ENCODE data around the gene CEP85. TPM values are rescaled to one million over a fixed set of nuclear protein-coding genes. Genes with fewer than 3 reads are reported as not detected.
"Not testable (repeated sequence)": the region's sequence is repeated elsewhere in the genome, so short reads cannot be mapped to it uniquely, and the experiment has no call there.

CEP85 gene
- total RNA-seq, 1 donor from 2014 or later, result 10.5 TPM

DNA sequence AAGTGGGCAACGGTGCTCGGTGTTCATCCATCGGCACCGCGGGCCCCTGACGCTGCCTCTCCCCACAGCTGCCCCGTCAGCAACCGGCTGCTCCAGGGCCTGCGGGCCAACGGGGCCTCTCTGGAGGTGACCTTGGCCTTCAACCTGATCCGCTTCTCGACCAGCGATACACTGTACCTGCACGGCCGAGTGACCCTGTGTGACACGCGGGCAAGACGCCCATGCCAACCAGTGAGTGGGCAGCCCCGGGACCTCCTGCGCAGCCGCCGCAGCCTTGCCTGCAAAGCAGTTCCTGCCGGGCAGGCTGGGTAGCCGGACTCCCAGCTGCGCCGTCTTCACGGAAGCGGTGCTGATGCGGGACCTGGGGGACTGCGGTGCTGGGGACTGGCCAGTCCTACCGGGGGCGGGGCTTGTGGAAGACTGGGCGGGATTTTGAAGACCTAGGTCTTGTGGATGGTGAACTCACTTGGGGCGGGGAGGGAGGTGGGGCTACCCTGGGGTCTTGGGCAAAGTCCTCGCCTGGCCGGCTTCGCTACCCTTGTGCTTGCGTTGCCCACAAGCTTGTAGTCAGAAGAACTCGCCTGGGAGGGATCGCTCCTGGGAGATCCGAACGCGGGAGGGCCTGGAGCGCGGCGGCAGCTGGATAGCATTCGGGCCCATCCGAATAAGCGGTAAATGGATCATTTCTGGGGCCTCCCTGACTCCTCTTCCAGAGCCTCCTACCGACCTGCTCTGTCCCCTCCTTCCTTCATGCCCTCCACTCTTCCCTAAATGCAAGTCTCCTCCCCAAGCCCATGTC lies 8.8 kb upstream of the CEP85 start:
- H3K27ac Mint-ChIP-seq (ENCODE audit: unreplicated experiment), result no peak overlapping the region
- peaks cover 3% of the 10 kb centered on the region for H3K36me3 Mint-ChIP-seq (ENCODE audit: low read depth, unreplicated experiment)
- Histone ChIP-seq H3K9ac (ENCODE audit: low read length) (peak overlapping the region; percentile 38), H3K4me3 (ENCODE audit: insufficient read depth, low read depth, low read length) (peak overlapping the region; percentile 55), H3K36me3 (ENCODE audit: insufficient read depth, low read length) (no peaks in the 10 kb centered on the region), H3K27ac (ENCODE audit: low read depth, low read length) (no peak overlapping the region), H3K4me2 (ENCODE audit: low read length) (peak overlapping the region; percentile 86), H3K79me2 (ENCODE audit: insufficient read depth, low read length) (no peaks in the 10 kb centered on the region), H2AFZ (ENCODE audit: low read depth, low read length) (peak overlapping the region; percentile 89), H3K4me1 (ENCODE audit: insufficient read depth, low read length) (peaks cover 13% of the 10 kb centered on the region), H4K20me1 (ENCODE audit: insufficient read depth, low read length) (no peaks in the 10 kb centered on the region), H3K9me3 (ENCODE audit: insufficient read depth, low read depth, low read length) (no peaks in the 10 kb centered on the region), H3K27me3 (ENCODE audit: insufficient read depth, low read length) (peaks cover 6% of the 10 kb centered on the region)
- DNase-seq (ENCODE audit: low read depth), result peak; percentile 11
- H3K27me3 Mint-ChIP-seq (ENCODE audit: low read depth, unreplicated experiment), result peaks cover 50% of the 10 kb centered on the region
- FAIRE-seq, result no peak
- TF ChIP-seq, protein P1, sequence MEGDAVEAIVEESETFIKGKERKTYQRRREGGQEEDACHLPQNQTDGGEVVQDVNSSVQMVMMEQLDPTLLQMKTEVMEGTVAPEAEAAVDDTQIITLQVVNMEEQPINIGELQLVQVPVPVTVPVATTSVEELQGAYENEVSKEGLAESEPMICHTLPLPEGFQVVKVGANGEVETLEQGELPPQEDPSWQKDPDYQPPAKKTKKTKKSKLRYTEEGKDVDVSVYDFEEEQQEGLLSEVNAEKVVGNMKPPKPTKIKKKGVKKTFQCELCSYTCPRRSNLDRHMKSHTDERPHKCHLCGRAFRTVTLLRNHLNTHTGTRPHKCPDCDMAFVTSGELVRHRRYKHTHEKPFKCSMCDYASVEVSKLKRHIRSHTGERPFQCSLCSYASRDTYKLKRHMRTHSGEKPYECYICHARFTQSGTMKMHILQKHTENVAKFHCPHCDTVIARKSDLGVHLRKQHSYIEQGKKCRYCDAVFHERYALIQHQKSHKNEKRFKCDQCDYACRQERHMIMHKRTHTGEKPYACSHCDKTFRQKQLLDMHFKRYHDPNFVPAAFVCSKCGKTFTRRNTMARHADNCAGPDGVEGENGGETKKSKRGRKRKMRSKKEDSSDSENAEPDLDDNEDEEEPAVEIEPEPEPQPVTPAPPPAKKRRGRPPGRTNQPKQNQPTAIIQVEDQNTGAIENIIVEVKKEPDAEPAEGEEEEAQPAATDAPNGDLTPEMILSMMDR (IDR thresholded peaks at IDR 0.05; ENCODE audit: insufficient read depth, low read depth, low read length), result no peak
- peak; percentile 57 for TF ChIP-seq EZH2 (IDR thresholded peaks at IDR 0.05; ENCODE audit: insufficient read depth, low read length)
- H3K4me1 Mint-ChIP-seq (ENCODE audit: low read depth, unreplicated experiment), result peaks cover 3% of the 10 kb centered on the region
- peak overlapping the region; percentile 75 for H3K4me3 Mint-ChIP-seq (ENCODE audit: unreplicated experiment)
- H3K9me3 Mint-ChIP-seq (ENCODE audit: unreplicated experiment), result peaks cover 3% of the 10 kb centered on the region

GRCh38 chr1:26230682-26231081 lies 3.3 kb upstream of the CEP85 start:
- H4K20me1 ChIP-seq (ENCODE audit: insufficient read depth, low read length); H3K36me3 ChIP-seq (ENCODE audit: insufficient read depth, low read length); DNase-seq (ENCODE audit: low read depth); H3K4me3 Mint-ChIP-seq (ENCODE audit: unreplicated experiment); H3K27ac Mint-ChIP-seq (ENCODE audit: unreplicated experiment); H3K9me3 ChIP-seq (ENCODE audit: insufficient read depth, low read depth, low read length); FAIRE-seq; H3K27me3 ChIP-seq (ENCODE audit: insufficient read depth, low read length); H3K9ac ChIP-seq (ENCODE audit: low read length); H3K4me3 ChIP-seq (ENCODE audit: insufficient read depth, low read depth, low read length); H3K36me3 Mint-ChIP-seq (ENCODE audit: low read depth, unreplicated experiment); H3K4me1 ChIP-seq (ENCODE audit: insufficient read depth, low read length); H2AFZ ChIP-seq (ENCODE audit: low read depth, low read length); H3K9me3 Mint-ChIP-seq (ENCODE audit: unreplicated experiment); H3K4me2 ChIP-seq (ENCODE audit: low read length); H3K27ac ChIP-seq (ENCODE audit: low read depth, low read length); H3K4me1 Mint-ChIP-seq (ENCODE audit: low read depth, unreplicated experiment): not testable (repeated sequence)
- H3K79me2 ChIP-seq (ENCODE audit: insufficient read depth, low read length), result peaks cover 11% of the 10 kb centered on the region
- H3K27me3 Mint-ChIP-seq (ENCODE audit: low read depth, unreplicated experiment), result peaks cover 25% of the 10 kb centered on the region

- peak overlapping the region; percentile 93 for H3K4me3 Mint-ChIP-seq (ENCODE audit: unreplicated experiment)
- peaks cover 12% of the 10 kb centered on the region for H3K4me1 Mint-ChIP-seq (ENCODE audit: low read depth, unreplicated experiment)
- peak; percentile 27 for DNase-seq (ENCODE audit: low read depth)
- Histone ChIP-seq H3K27me3 (ENCODE audit: insufficient read depth, low read length) (no peaks in the 10 kb centered on the region), H3K9ac (ENCODE audit: low read length) (peak overlapping the region; percentile 88), H2AFZ (ENCODE audit: low read depth, low read length) (peak overlapping the region; percentile 98), H3K9me3 (ENCODE audit: insufficient read depth, low read depth, low read length) (no peaks in the 10 kb centered on the region), H3K4me2 (ENCODE audit: low read length) (peak overlapping the region; percentile 95), H3K4me3 (ENCODE audit: insufficient read depth, low read depth, low read length) (peak overlapping the region; percentile 90), H3K4me1 (ENCODE audit: insufficient read depth, low read length) (peaks cover 16% of the 10 kb centered on the region), H3K79me2 (ENCODE audit: insufficient read depth, low read length) (peaks cover 46% of the 10 kb centered on the region), H3K36me3 (ENCODE audit: insufficient read depth, low read length) (no peaks in the 10 kb centered on the region), H4K20me1 (ENCODE audit: insufficient read depth, low read length) (no peaks in the 10 kb centered on the region), H3K27ac (ENCODE audit: low read depth, low read length) (peak overlapping the region; percentile 71)
- peak overlapping the region; percentile 81 for H3K27ac Mint-ChIP-seq (ENCODE audit: unreplicated experiment)
- no peak for TF ChIP-seq EZH2 (IDR thresholded peaks at IDR 0.05; ENCODE audit: insufficient read depth, low read length)
- TF ChIP-seq, protein P1 (IDR thresholded peaks at IDR 0.05; ENCODE audit: insufficient read depth, low read depth, low read length), result no peak
- H3K36me3 Mint-ChIP-seq (ENCODE audit: low read depth, unreplicated experiment), result no peaks in the 10 kb centered on the region
- FAIRE-seq, result no peak
- H3K27me3 Mint-ChIP-seq (ENCODE audit: low read depth, unreplicated experiment), result peaks cover 2% of the 10 kb centered on the region
- no peaks in the 10 kb centered on the region for H3K9me3 Mint-ChIP-seq (ENCODE audit: unreplicated experiment)
Observed at GRCh38 chr1:26234644-26235370, 807 bp downstream of the CEP85 start.
